ENCODE data around the gene FARSB.

The FARSB gene

GRCh38 chr2:222523783-222524544, 131.9 kb downstream of the FARSB start:
- Mint-ChIP-seq H3K4me1 (peaks cover 10% of the 10 kb centered on the region), H3K36me3 (ENCODE audit: low read depth) (no peaks in the 10 kb centered on the region), H3K27ac (no peak overlapping the region), H3K4me3 (no peak overlapping the region), H3K9me3 (peaks cover 10% of the 10 kb centered on the region), H3K27me3 (ENCODE audit: low read depth, poor library complexity) (peaks cover 3% of the 10 kb centered on the region)
- TF ChIP-seq, protein P1, sequence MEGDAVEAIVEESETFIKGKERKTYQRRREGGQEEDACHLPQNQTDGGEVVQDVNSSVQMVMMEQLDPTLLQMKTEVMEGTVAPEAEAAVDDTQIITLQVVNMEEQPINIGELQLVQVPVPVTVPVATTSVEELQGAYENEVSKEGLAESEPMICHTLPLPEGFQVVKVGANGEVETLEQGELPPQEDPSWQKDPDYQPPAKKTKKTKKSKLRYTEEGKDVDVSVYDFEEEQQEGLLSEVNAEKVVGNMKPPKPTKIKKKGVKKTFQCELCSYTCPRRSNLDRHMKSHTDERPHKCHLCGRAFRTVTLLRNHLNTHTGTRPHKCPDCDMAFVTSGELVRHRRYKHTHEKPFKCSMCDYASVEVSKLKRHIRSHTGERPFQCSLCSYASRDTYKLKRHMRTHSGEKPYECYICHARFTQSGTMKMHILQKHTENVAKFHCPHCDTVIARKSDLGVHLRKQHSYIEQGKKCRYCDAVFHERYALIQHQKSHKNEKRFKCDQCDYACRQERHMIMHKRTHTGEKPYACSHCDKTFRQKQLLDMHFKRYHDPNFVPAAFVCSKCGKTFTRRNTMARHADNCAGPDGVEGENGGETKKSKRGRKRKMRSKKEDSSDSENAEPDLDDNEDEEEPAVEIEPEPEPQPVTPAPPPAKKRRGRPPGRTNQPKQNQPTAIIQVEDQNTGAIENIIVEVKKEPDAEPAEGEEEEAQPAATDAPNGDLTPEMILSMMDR (IDR thresholded peaks at IDR 0.05) = no peak
- DNase-seq = no peak

GRCh38 chr2:222522082-222522481, 133.8 kb downstream of the FARSB start:
- H3K4me1 Mint-ChIP-seq = peaks cover 23% of the 10 kb centered on the region
- TF ChIP-seq, protein P1 (IDR thresholded peaks at IDR 0.05) = no peak
- H3K27me3 Mint-ChIP-seq (ENCODE audit: low read depth, poor library complexity) = peaks cover 2% of the 10 kb centered on the region
- DNase-seq = no peak
- no peaks in the 10 kb centered on the region for H3K36me3 Mint-ChIP-seq (ENCODE audit: low read depth)
- H3K4me3 Mint-ChIP-seq = no peak overlapping the region
- peaks cover 8% of the 10 kb centered on the region for H3K9me3 Mint-ChIP-seq
- no peak overlapping the region for H3K27ac Mint-ChIP-seq

GRCh38 chr2:222521099-222521498, 134.8 kb downstream of the FARSB start:
- Mint-ChIP-seq H3K9me3 (peaks cover 10% of the 10 kb centered on the region), H3K36me3 (ENCODE audit: low read depth) (no peaks in the 10 kb centered on the region)

More at GRCh38 chr2:222521099-222521498, 134.8 kb downstream of the FARSB start:
- Mint-ChIP-seq H3K4me1 (peaks cover 22% of the 10 kb centered on the region), H3K4me3 (no peak overlapping the region), H3K27me3 (ENCODE audit: low read depth, poor library complexity) (peaks cover 2% of the 10 kb centered on the region), H3K27ac (no peak overlapping the region)
- TF ChIP-seq, protein P1 (IDR thresholded peaks at IDR 0.05) = no peak
- DNase-seq = no peak

Data from nephron progenitor cell (in vitro differentiated cells).